MG63 (cell line): Measurements from ENCODE around the gene NCKAP5L. TPM values are rescaled to one million over a fixed set of nuclear protein-coding genes. Genes with fewer than 3 reads are reported as not detected.
"Not testable (repeated sequence)": the region's sequence is repeated elsewhere in the genome, so short reads cannot be mapped to it uniquely, and the experiment has no call there.

ENCODE experiments used
- DNase-seq: peaks from one replicate; pipeline ENCODE4 v3.0.0-alpha.2; 2020
- H3K27me3 ChIP-seq: fragments of 250-450 bp; sonication (Bioruptor Pico); 2 replicates; pipeline ENCODE4 v1.5.1; 2020; ENCODE audit warnings: mild to moderate bottlenecking, moderate library complexity
- H3K36me3 ChIP-seq: fragments of 250-450 bp; sonication (Bioruptor Pico); 2 replicates; pipeline ENCODE4 v1.5.1; 2020; ENCODE audit warnings: mild to moderate bottlenecking, moderate library complexity
- H3K4me3 ChIP-seq: fragments of 250-450 bp; sonication (Bioruptor Pico); 2 replicates; pipeline ENCODE4 v1.5.1; 2020; ENCODE audit warnings: mild to moderate bottlenecking, moderate library complexity
- H3K9me3 ChIP-seq: fragments of 250-450 bp; sonication (Bioruptor Pico); 2 replicates; pipeline ENCODE4 v1.5.1; 2020; ENCODE audit warnings: mild to moderate bottlenecking, moderate library complexity
- total RNA-seq: library from RNA; depleted of rRNA; stranded (reverse); fragments of >200 nt; shearing (Covaris generic); gene quantifications from 2 replicates; pipeline ENCODE4 v1.2.3, GENCODE V29; 2014; ENCODE audit warnings: low replicate concordance

Gene NCKAP5L
- total RNA-seq, 1 experiment from 2014 or later = 8.8 TPM

DNA sequence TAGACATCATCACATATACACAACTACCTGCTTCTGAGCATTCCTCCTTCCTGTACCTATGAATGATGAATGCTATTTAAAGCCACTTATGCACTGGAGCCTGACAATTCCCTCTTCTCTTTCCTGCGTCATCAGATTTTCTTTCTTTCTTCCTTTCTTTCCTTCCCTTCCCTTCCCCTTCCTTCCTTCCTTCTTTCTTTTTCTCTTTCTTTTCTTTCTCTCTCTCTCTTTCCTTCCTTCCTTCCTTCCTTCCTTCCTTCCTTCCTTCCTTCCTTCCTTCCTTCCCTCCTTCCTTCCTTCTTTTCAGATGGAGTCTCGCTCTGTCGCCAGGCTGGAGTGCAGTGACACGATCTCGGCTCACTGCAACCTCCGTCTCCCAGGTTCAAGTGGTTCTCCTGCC, 47.3 kb downstream of the NCKAP5L start:
- H3K36me3 ChIP-seq, H3K4me3 ChIP-seq, H3K27me3 ChIP-seq, H3K9me3 ChIP-seq, DNase-seq: not testable (repeated sequence)

DNA sequence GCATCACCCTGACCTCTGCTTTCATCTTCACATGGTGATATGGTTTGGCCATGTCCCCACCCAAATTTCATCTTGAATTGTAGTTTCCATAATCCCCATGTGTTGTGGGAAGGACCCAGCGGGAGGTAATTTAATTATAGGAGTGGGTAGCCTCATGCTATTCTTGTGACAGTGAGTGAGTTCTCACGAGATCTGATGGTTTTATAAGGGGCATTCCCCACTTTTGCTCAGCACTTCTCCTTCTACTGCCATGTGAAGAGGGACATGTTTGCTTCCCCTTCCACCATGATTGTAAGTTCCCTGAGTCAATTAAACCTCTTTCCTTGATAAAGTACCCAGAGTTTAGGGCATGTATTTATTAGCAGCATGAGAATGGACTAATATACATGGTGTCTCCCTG, 48.6 kb downstream of the NCKAP5L start:
- no peaks in the 10 kb centered on the region for H3K9me3 ChIP-seq
- DNase-seq = no peak
- H3K27me3 ChIP-seq = no peaks in the 10 kb centered on the region
- no peaks in the 10 kb centered on the region for H3K36me3 ChIP-seq
- no peak overlapping the region for H3K4me3 ChIP-seq

DNA sequence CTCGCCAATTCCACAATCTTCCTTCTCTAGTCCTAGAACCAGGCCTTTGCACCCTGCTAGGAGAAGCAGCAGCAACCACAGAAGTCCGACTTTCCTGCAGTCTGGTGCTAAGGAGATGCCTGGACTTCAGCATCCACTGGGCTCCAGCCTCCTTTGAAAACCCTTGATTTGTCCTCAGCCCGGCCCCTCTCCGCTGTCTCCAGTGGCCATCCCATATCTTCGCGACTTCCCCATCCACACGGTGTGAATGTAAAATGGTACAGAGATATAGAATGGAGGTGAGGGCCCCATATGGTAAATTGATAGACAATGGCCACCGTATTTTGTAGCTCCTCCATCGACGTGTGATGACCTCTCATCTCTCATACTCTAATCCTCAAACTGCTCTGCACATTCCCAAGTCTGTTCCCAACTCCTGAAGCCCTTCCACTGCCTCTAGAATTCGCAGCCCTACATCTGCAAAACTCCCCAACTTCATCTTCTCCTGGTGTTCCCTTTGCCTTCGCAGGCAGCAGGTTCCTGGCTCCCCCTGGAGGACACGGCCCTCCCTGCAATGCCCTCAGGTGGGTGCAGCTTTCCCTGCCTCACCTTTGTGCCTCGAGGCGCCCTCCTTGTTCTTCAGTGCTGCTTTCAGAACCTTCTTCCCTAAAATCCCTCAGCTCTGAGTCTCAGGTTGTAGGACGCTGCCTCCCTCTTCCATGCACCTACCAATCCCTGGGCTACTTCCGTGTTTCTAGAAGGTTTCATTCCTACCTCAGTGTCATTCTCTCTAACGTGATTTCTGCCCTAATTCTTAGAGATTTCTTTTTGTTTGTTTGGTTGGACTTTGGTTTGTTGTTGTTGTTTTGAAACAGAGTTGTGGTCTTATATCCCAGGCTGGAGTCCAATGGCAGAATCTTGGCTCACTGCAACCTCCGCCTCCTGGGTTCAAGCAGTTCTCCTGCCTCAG, 50.1 kb downstream of the NCKAP5L start:
- H3K27me3 ChIP-seq = no peaks in the 10 kb centered on the region
- no peak overlapping the region for H3K4me3 ChIP-seq
- H3K36me3 ChIP-seq = no peaks in the 10 kb centered on the region
- DNase-seq = peak; percentile 33
- H3K9me3 ChIP-seq = no peaks in the 10 kb centered on the region

DNA sequence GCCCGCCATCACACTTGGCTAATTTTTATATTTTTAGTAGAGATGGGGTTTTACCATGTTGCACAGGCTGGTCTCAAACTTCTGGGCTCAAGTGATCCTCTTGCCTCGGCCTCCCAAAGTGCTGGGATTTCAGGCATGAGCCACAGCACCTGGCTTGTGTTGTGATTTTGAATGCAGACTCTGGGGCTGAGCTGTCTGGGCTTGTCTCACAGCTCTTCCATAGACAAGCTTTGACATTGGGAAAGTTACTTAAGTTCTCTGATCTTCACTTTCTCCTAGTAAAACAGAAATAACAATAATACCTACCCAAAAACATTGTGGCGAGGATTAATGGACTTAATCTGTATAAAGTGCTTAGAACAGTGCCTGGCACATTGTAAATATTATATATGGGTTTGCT, 50.9 kb downstream of the NCKAP5L start:
- DNase-seq = no peak
- no peaks in the 10 kb centered on the region for H3K36me3 ChIP-seq
- H3K4me3 ChIP-seq = no peak overlapping the region
- H3K9me3 ChIP-seq = no peaks in the 10 kb centered on the region
- no peaks in the 10 kb centered on the region for H3K27me3 ChIP-seq

DNA sequence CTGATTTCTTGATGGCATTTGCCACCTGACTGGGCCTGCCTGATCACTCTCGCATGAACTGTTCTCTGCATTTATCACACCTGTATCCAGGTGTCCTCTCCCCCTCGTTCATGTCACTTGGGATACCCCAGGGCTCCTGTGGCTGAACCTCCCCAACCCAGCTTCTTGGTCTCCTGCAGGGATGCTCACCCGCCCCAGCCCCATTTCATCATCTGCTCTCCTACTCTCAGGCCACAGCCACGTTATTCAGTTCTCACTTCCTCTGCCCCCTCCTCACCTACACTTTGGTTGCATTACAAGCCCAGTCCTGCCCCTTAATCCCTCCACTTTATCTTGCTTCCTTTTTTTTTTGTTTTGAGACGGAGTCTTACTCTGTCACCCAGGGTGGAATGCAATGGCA, 51.4 kb downstream of the NCKAP5L start:
- no peak overlapping the region for H3K4me3 ChIP-seq
- no peak for DNase-seq
- H3K27me3 ChIP-seq = no peaks in the 10 kb centered on the region
- H3K9me3 ChIP-seq = no peaks in the 10 kb centered on the region
- no peaks in the 10 kb centered on the region for H3K36me3 ChIP-seq

DNA sequence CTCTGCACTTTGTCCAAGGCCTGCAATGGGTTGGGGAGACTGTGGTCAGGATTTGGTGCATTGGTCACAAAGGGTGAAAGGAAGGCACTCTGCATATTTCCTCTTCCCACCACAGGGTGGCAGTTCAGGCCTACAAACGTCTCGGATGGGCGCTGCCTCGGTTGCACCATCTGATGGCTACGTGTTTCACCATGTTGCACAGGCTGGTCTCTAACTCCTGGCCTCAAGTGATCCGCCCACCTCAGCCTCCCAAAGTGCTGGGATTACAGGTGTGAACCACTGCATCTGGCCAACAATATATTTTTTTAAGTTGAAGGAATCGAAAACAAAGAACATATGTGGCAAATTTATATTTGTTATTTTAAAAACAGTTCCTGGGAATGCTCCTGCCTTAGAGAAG, 51.8 kb downstream of the NCKAP5L start:
- peak; percentile 49 for DNase-seq
- H3K36me3 ChIP-seq = no peaks in the 10 kb centered on the region
- H3K9me3 ChIP-seq = no peaks in the 10 kb centered on the region
- no peak overlapping the region for H3K4me3 ChIP-seq
- H3K27me3 ChIP-seq = no peaks in the 10 kb centered on the region

DNA sequence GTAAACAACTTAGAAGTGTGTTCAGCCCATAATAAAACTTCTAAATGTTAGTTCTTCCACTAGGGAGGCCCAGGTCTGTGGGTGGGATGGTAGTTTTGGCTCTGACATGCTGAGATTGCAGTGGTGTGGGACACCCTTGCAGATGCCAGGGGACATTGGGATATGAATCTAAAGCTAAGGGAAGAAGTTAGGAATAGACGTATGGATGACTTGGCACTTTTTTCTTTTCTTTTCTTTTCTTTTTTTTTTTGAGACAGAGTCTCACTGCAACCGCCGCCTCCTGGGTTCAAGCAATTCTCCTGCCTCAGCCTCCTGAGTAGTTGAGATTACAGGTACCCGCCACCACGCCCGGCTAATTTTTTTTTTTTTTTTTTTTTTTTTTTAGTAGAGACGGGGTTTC, 55.1 kb downstream of the NCKAP5L start:
- H3K36me3 ChIP-seq, DNase-seq: not testable (repeated sequence)

DNA sequence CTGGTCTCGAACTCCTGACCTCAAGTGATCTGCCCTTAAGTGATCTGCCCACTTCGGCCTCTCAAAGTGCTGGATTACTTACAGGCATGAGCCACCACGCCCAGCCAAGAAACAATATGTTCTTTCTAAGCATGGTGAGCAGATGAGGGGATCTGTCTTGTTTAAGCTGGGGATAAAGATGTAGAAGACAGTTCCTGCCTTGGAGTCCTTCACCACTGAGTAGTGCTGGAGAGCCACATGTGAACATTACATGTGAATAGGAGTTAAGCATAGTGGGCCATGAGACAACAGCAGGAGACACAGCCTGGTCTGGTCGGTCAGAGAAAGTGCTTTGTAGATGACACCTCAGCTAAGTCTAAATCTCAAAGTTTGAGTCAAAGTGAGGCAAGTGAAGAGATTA, 60.9 kb downstream of the NCKAP5L start:
- DNase-seq = no peak
- H3K27me3 ChIP-seq = no peaks in the 10 kb centered on the region
- no peak overlapping the region for H3K4me3 ChIP-seq
- no peaks in the 10 kb centered on the region for H3K9me3 ChIP-seq
- H3K36me3 ChIP-seq = peaks cover 26% of the 10 kb centered on the region

More for the DNA sequence above, 55.1 kb downstream of the NCKAP5L start:
- not testable (repeated sequence) for H3K9me3 ChIP-seq, H3K27me3 ChIP-seq, H3K4me3 ChIP-seq

DNA sequence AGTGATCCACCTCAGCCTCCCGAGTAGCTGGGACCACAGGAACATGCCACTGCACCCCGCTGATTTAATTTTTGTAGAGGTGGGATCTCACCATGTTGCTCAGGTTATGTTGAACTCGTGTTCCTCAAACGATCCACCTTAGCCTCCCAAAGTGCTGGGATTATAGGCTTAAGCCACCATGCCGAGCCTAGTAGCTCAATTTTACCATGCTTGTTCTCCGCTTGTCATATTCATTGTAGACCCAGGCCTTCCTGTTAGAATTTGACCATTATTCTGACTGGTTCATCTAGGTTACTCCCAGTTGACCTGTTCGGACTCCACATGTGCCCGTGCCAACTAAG, 62.1 kb downstream of the NCKAP5L start:
- Histone ChIP-seq H3K36me3 (peaks cover 39% of the 10 kb centered on the region), H3K4me3 (no peak overlapping the region), H3K27me3 (no peaks in the 10 kb centered on the region), H3K9me3 (no peaks in the 10 kb centered on the region)
- no peak for DNase-seq

DNA sequence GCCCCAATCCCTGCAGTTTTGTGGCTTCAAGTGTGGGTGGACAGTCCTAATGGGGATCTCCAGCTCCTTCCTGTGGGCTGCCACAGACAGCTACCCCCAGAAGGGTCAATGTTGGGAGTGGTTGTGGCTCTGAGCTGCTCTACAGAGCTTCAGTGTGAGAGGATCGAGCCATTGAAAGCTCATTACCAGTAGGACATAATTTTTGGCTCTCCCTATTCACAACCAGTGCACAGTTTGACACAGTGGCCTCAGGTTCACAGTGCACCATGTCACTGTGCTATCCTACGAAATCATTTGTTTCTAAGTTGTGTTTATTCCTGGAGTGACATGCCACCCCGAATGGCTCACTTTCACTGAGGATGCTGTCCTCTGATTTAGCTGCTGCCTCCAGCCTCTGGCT, 64.1 kb downstream of the NCKAP5L start:
- Histone ChIP-seq H3K4me3 (no peak overlapping the region), H3K27me3 (no peaks in the 10 kb centered on the region), H3K9me3 (no peaks in the 10 kb centered on the region), H3K36me3 (peaks cover 47% of the 10 kb centered on the region)
- no peak for DNase-seq

DNA sequence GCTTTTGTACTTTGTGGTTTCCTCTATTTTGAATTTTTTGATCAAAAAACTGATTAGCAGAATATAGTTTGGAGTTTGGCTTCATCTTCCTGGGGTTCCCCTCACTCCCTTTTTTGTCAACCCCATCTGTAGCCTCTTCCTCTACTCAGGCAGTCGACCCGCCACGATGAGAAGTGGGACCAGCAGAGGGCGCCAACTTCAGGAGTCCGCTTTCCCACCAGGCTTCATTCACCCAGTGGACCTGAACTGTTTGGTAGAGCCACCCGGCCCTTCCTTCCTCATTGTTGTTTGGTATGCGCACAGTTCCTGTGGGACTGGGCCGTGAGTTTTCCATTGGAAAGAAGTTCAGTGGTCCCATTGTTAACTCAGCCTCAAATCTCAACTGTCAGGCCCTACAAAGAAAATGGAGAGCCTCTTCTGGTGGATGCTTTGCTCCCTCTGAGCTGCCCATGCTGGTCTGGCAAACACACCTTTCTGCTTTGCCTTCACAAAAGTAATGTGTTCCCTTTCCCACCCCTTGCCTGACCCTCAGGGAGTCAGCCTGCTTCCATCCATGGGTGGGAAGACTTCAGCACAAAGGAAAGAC, 65.1 kb downstream of the NCKAP5L start:
- H3K27me3 ChIP-seq = no peaks in the 10 kb centered on the region
- peaks cover 58% of the 10 kb centered on the region for H3K36me3 ChIP-seq

DNA sequence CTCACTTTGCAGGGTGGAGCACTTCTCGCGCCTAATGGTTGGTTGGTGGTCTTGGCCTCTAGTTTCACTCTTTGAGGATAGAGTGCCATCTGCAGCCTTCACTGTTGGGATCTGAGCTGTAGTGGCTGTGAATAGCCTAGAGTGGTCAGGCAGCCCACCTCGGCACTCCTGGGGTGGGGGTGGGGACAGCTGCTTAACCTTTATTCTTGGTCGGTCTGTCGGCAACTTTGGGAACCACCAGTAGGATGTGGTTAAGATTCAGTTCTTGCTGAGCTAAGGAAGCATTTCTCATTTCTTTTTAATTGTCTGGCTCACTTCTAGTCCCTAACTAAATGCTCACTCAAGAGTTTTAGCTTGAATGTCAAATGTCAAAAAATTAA, 65.8 kb downstream of the NCKAP5L start:
- no peak for DNase-seq
- no peaks in the 10 kb centered on the region for H3K9me3 ChIP-seq
- no peak overlapping the region for H3K4me3 ChIP-seq
- H3K27me3 ChIP-seq = no peaks in the 10 kb centered on the region
- peaks cover 64% of the 10 kb centered on the region for H3K36me3 ChIP-seq

More for the DNA sequence above, 65.1 kb downstream of the NCKAP5L start:
- Histone ChIP-seq H3K9me3 (no peaks in the 10 kb centered on the region), H3K4me3 (no peak overlapping the region)
- DNase-seq = peak; percentile 29

DNA sequence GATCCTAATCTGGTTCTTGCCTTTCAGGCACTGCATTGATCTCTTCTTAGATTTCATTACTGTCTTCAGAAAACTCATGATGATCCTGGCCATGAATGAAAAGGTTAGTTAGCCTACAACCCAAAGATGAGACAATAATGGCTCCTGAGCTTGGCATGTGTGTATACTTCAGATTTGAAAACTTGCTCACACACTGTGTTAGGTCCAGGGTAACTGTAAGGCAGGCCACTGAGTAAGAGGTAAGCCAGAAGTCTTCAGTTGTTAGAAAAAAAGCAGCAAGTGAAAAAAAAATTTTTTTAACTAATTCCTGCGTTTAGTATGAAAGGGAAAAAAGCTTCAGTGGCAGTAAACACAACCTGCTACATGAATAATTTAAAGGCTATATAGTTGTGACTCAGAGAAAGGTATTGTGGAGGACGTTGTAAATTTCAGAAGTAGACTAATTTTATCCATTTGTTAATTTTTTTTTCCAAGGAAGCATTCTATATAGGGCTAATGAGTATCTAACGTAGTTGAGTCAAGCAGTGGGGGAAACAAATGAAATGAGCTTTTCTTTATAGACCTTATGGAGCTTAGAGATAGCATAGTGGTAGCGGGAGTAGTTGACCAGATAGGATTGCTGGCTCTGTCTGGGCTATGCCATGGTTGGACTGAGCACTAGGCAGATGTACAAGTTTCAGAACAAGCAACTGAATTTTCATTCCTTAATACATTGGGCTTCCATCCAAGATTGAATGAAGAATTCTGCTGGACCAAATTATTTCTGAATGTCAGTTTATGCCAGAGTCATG, 66.3 kb downstream of the NCKAP5L start:
- Histone ChIP-seq H3K4me3 (no peak overlapping the region), H3K36me3 (peaks cover 70% of the 10 kb centered on the region), H3K9me3 (no peaks in the 10 kb centered on the region), H3K27me3 (no peaks in the 10 kb centered on the region)
- no peak for DNase-seq

DNA sequence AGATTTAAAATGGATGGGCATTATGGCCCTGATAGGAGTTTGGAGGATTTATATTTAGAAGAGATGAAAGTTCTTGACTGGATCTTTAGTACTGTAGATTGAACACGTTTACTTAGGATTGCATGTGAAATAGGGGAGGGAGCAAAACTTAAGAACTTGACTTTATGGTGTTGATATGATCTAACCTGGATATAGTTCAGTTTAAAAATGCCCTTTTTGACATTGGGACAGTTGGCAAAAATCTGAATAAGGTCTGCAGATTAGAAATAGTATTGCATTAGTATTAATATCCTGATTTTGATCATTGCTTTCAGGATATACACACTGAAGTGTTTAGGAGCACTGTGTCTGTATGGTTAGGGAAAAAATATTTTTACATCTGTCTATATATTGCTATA, 77.2 kb downstream of the NCKAP5L start:
- no peak overlapping the region for H3K4me3 ChIP-seq
- peaks cover 82% of the 10 kb centered on the region for H3K36me3 ChIP-seq
- no peaks in the 10 kb centered on the region for H3K27me3 ChIP-seq
- H3K9me3 ChIP-seq = peaks cover 2% of the 10 kb centered on the region; the same call in 1 of the 2 replicates
- no peak for DNase-seq

DNA sequence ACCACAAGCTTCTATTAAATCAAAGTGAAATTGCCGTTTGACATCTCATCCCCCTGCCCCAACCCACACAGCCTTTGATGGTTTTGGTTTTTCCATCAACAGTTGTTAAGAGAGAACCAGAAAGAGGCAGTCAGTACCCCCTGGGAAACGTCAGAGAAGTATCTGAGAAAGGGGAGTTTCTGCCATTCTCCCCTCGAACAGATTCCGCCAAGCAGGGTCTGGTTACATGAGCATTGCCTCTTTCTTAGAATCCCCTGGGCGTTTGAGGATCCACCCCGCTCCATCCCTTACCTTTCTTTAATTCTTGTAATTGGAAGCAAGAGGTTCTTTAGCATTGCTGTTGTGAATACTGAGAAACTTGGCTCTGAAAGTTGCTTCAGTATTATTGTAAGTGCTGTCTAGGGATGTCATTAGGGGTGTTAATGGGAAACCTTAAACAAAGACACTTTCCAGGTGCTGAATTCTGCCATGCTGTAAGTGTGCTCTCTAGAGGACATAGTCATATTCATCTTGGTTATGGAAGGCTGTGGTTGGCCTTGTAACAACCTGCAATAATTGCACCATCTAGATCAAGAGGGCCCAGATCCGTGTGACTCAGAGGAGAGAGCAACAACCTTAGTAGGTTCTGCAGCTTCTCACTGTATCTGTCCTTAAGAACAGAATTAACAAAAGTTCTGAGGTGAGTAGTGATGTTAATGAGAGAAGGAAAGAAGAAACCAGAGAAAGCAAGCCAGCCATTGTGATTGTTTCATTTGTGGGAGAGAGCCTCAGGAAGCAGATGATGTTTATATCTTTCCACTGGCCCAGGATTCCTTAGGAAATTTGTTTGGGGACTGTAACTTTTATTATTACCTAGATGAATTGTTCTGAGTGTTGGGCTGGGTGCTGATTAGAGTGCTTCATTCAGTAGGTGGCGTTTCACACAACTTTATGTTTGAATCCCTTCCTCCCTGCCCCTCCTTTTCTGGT, 77.9 kb downstream of the NCKAP5L start:
- H3K4me3 ChIP-seq = no peak overlapping the region
- no peak for DNase-seq
- peaks cover 2% of the 10 kb centered on the region; the same call in 1 of the 2 replicates for H3K9me3 ChIP-seq
- no peaks in the 10 kb centered on the region for H3K27me3 ChIP-seq
- H3K36me3 ChIP-seq = peaks cover 77% of the 10 kb centered on the region

DNA sequence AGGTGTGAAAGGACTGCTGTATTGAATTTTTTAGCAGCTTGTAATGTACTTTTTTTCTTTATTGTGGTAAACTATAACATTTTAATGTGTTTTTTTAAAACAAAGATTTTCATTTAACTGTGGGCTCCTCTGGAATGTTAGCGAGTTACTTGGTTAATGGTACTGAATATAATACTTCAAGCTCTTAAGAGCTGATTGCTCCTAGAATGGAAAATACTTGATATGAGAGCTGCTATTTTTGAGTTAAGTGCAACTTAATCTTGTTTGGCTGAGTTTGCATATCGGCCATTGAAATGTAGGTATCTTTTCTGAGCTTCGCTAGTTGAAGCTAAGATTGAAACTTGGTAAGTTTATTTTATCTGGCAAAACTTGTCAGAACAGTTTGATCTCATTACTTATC, 79.4 kb downstream of the NCKAP5L start:
- Histone ChIP-seq H3K9me3 (peaks cover 2% of the 10 kb centered on the region; the same call in 1 of the 2 replicates), H3K36me3 (peaks cover 74% of the 10 kb centered on the region), H3K27me3 (no peaks in the 10 kb centered on the region), H3K4me3 (no peak overlapping the region)
- DNase-seq = no peak
